CD4-positive, alpha-beta T cell treated with Interleukin-12 subunit alpha and Interleukin-12 subunit beta, for 1 hour (primary cell): Measurements from ENCODE around the gene PCDHA9.
"Not testable (repeated sequence)": the region's sequence is repeated elsewhere in the genome, so short reads cannot be mapped to it uniquely, and the experiment has no call there.

Source experiments
- DNase-seq: peaks from one replicate; pipeline ENCODE4 v3.0.0-alpha.2; 2020

Gene PCDHA9

GRCh38 chr5:140848139-140849102, at the start of gene PCDHA9:
PCDHA9 (plus strand) TSS chr5:140848382; CDS start chr5:140848496, 114 bp downstream.
- DNase-seq: not testable (repeated sequence)

GRCh38 chr5:140800816-140801493, 47.2 kb upstream of the PCDHA9 start, which contains the start of gene PCDHA3:
PCDHA3 (plus strand) TSS chr5:140801057.
- DNase-seq: no peak

- DNase-seq: no peak
Observed at GRCh38 chr5:140801494-140801841, 46.7 kb upstream of the PCDHA9 start.

- not testable (repeated sequence) for DNase-seq
Observed at GRCh38 chr5:140802381-140802780, 45.8 kb upstream of the PCDHA9 start.

- no peak for DNase-seq
Observed at GRCh38 chr5:140802781-140803271, 45.4 kb upstream of the PCDHA9 start.

- no peak for DNase-seq
Observed at GRCh38 chr5:140806834-140807775, 41.1 kb upstream of the PCDHA9 start, which contains the start of gene PCDHA4. PCDHA4 (plus strand) TSS chr5:140807068.

- not testable (repeated sequence) for DNase-seq
Observed at GRCh38 chr5:140808241-140808888, 39.8 kb upstream of the PCDHA9 start.

GRCh38 chr5:140808889-140809291, 39.3 kb upstream of the PCDHA9 start:
- no peak for DNase-seq

- no peak for DNase-seq
Observed at GRCh38 chr5:140821375-140822280, 26.6 kb upstream of the PCDHA9 start, which contains the start of gene PCDHA5. PCDHA5 (plus strand) TSS chr5:140821613.

- DNase-seq: no peak
Observed at GRCh38 chr5:140822281-140822629, 25.9 kb upstream of the PCDHA9 start.

- DNase-seq: not testable (repeated sequence)
Observed at GRCh38 chr5:140822969-140823368, 25.2 kb upstream of the PCDHA9 start.

GRCh38 chr5:140823475-140823874, 24.7 kb upstream of the PCDHA9 start:
- no peak for DNase-seq

- DNase-seq: no peak
Observed at GRCh38 chr5:140827704-140828361, 20.3 kb upstream of the PCDHA9 start, which contains the start of gene PCDHA6. PCDHA6 (plus strand) TSS chr5:140827960; CDS start chr5:140828092, 132 bp downstream.

GRCh38 chr5:140828362-140828737, 19.8 kb upstream of the PCDHA9 start:
- no peak for DNase-seq

GRCh38 chr5:140829511-140830501, 18.4 kb upstream of the PCDHA9 start:
- DNase-seq: not testable (repeated sequence)

GRCh38 chr5:140833993-140834392, 14.2 kb upstream of the PCDHA9 start, which contains the start of gene PCDHA7:
PCDHA7 (plus strand) TSS chr5:140834269; CDS start chr5:140834384, 115 bp downstream.
- no peak for DNase-seq

GRCh38 chr5:140834439-140835008, 13.7 kb upstream of the PCDHA9 start:
- DNase-seq: not testable (repeated sequence)
